GM21529 (cell line): ENCODE data around the gene L3MBTL1.

ENCODE experiments used
- ATAC-seq: cut with Tn5 transposase; IDR thresholded peaks from one replicate; pipeline ENCODE4 v1.9.1; 2021; ENCODE audit not compliant: unreplicated experiment

Gene L3MBTL1

GRCh38 chr20:43558412-43559146, 51.1 kb downstream of the L3MBTL1 start, which contains the start of gene SGK2:
SGK2 (plus strand) TSS chr20:43559027; CDS start chr20:43566496, 7,469 bp downstream.
- no peak for ATAC-seq

DNA sequence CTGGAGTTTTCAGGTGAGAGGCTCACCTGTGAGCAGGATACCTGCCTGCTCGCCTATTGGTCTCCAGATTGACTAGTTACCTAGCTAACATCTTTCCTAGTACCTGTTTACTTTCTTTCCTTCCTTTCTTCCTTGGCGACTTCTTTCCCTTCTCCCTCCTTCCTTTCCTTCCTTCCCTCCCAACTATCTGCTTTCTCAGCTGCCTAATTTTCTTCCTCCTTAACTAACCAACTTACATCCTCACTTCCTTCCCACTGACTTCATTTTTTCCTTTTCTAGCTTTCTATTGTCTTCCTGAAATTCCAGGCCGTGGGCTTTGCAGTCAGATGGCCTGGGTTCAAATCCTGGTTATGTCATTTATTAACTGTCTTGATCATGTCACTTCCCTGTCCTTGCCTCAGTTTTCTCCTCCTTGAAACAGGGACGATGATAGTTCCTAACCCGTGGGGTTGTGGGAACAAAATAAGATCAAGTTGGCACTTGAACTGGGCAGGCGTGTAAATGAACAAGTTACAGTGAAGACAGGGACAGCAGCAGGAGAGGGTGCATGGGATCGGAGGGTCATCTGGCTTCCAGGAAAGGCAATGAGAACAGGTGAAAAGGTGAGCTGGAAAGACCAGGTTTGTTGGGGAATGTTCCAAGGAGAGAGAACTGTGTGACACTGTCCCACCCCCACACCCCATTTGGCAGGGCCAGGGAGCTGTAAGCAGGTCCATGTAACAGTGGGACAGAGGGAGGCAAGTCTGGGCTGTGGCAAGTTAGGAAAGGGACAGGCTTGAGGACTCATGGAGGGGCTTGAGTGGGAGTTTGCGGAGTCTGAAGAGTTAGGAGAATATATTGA, 51.9 kb downstream of the L3MBTL1 start:
- ATAC-seq, result no peak

DNA sequence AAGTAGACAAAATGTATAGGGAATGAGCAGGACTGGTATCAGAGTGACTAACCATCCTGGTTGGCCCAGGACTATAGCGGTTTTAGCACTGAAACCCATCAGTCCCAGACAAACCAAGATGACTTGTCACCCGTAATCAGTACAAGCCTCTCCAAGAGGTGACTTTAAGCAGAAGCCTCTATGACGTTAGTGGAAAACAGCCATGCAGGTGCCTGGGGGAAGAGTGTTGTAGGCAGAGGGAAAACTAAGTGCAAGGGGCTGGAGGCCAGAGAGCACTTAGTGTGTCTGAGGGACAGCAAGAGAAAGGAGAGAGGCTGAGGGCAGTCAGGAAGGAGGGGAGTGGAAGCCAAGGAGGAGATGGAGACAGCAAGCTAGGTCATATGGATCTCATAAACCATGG, 53.5 kb downstream of the L3MBTL1 start:
- no peak for ATAC-seq

GRCh38 chr20:43563429-43563828, 55.9 kb downstream of the L3MBTL1 start:
- ATAC-seq, result no peak

DNA sequence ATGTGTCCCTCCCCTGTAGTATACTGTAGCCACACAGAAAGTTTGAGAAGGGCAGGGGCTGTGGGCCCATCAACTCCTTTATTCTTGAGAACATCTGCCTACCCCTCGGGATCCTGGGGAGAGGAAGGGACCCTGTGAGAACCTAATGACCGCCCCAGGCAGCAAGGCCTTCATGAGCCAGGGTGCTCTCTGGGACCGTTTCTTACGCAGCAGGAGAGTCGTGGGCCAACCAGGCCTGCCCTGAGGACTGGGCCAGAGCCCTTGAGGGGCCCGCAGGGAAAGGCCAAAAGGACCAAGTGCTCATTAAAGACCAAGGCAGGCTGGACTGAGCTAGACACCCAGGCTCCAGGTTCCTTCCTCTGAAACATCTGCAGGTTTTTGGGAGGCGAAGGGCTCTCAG, 56.5 kb downstream of the L3MBTL1 start:
- ATAC-seq, result no peak

GRCh38 chr20:43564455-43564854, 57.0 kb downstream of the L3MBTL1 start:
- no peak for ATAC-seq

DNA sequence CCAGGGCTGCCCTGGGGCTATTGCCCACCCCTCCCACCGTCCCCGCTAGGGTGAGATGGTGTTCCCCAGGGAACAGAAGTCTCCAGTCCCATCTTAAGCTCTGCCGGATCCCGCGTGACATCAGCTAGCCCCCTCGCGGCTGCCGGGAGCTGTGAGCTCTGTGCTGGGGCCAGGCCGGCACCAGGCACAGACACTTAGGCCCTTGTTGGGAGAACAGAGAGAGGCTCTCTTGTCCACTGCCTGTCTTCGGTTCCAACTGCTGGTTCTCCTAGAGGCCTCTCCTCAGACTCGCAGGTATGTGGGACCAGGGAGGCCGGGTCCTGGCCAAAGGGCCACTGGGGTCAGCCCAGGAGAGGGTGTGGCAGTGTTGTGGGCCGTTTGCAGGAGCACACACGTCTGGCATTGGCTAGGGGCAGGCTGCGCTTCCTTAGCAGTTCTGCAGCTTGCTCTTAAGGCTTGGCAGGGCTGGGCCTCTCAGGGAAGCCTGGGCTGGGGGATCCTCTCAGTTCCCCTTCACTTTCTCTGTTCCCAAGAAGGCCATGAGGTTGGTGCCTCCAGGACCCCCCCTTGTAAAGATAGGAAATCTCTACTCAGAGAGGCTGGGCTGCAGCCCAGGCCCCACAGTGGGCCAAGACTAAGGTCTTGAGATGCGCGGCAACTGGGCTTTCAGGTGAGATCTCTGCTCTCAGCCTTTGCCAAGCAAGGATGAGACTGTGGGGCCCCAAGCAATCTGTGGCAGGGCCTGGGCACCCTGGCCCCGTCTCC, 57.7 kb downstream of the L3MBTL1 start:
- no peak for ATAC-seq

- no peak for ATAC-seq
These were observed 58.2 kb downstream of the L3MBTL1 start for GRCh38 chr20:43565758-43566104.

DNA sequence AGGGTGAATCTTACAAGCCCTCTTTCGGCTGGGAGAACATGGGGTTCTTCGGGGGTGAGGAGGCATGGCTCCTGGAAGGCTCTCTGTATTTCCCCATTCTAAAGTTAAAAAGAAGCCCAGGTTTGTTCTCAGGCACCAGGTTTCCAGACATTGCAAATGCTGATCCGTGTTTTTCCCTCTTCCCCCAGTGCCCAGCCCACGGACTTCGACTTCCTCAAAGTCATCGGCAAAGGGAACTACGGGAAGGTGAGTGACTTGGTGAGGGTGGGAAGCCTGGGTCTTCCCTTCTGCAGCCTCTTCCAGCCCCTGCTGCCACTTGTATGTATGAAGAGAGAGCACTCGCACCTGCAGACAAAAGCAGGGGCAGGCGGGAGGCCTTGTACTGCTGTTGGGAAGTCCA, 60.0 kb downstream of the L3MBTL1 start:
- ATAC-seq, result no peak

DNA sequence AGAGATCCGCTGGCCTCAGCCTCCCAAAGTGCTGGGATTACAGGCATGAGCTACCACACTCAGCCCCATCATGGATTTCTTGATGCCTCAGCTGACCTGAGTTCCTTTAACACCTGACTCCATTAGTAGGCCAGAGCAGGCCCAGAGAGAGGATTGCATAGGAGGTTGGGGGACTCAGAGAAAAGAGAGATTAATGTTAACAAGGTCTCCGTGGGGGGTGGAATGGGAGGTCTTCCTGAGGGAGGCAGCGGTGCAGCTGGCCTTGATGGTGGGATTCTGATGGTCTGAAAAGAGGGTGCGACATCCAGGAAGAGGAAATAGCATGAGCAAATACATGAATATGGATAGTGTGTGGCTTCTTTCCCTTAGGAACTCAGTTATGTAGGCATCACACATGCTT, 61.2 kb downstream of the L3MBTL1 start:
- no peak for ATAC-seq

DNA sequence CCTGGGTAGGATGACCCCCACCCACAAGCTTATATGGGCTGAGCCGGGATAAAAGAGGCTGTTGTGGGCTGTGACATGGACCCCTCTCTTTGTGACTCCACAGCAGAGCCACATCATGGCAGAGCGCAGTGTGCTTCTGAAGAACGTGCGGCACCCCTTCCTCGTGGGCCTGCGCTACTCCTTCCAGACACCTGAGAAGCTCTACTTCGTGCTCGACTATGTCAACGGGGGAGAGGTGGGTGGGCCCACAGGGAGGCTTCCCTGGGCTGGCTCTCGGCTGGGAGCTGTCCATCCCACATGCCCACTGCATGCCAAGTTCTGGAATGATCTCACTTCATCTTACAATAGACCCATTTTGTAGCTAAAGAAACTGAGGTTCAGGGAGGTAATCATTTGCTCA, 61.8 kb downstream of the L3MBTL1 start:
- no peak for ATAC-seq

GRCh38 chr20:43570496-43570895, 63.0 kb downstream of the L3MBTL1 start:
- ATAC-seq, result no peak

GRCh38 chr20:43571310-43571709, 63.8 kb downstream of the L3MBTL1 start:
- ATAC-seq, result no peak

- ATAC-seq, result no peak
These were observed 64.3 kb downstream of the L3MBTL1 start for GRCh38 chr20:43571771-43572170.

DNA sequence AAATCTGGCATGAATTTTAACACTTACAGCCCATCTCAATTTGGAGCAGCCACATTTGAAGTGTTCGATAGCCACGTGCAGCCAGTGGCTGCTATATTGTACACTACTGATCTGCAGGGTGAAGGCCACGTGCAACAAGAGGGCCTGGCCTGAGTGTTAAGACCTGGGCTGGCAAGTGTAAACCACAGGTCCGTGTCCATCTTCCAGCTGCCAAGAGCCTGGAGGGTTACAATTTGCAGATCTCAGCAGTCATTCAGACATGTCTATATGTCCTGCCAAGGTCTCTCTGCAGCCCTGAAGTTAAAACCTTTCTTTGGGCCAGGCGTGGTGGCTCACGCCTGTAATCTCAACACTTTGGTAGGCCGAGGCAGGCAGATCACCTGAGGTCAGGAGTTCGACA, 65.4 kb downstream of the L3MBTL1 start:
- ATAC-seq, result no peak

GRCh38 chr20:43576108-43576507, 68.6 kb downstream of the L3MBTL1 start:
- ATAC-seq, result no peak

DNA sequence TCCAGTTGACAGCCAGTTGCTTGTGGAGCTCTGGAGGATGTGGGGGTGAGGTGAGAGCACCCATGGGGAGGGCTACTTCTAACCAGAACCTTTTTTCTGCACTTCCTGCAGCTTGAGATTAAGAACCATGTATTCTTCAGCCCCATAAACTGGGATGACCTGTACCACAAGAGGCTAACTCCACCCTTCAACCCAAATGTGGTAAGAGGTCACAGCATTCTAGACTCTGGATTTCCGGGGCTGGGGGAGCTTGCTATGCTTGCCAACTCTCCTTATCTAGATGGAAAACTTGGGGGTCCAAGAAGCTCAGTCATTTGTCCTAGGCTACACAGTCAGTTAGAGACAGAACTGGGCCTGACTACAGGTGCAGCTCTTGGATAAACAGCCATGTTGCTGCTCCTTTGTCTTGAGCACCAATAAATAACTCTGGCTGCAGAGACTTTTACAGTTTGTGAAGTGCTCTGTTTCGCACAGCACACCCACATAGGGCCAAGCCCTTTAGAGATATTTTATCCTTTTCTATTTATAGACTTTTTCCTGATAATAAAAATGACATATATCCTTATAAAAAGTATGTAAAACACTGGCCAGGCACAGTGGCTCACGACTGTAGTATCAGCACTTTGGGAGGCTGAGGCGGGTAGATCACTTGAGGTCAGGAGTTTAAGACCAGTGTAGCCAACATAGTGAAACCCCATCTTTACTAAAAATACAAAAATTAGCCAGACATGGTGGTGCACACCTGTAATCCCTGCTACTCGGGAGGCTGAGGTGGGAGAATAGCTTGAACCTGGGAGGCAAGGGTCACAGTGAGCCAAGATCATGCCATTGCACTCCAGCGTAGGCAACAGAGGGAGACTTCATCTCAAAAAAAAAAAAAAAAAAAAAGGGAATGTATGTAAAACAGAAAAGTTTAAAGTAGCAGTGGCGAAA, 72.6 kb downstream of the L3MBTL1 start:
- no peak for ATAC-seq

DNA sequence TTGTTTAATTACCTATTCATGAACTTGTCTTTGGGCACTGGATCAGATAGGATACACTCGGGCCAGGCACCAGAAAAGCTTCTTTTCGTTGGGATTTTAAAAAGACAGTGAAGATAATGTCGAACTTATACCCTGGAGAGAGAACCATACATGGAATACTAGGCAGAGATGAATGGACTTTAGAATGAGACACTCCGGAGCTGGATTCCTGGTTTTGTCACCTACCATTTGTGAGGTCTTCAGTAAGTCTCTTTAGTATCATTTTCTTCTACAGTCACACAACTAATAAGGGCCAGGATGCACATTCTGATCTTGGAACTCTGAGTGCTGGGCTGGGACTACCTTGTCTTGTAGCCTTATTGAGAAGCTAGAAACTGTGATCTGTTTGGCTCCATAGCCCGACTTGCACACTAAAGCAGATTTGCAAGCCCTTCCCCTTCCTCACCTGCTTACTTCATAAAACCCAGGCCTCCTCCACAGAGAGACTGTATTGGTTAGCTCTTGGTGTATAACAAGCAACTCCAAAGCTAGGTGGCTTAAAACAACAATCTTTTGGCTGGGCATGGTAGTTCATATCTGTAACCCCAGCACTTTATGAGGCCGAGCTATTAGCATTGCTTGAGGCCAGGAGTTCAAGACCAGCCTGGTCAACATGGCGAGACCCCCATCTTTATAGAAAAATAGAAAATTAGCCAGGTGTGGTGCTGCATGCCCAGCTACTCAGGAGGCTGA, 75.8 kb downstream of the L3MBTL1 start:
- ATAC-seq, result no peak

DNA sequence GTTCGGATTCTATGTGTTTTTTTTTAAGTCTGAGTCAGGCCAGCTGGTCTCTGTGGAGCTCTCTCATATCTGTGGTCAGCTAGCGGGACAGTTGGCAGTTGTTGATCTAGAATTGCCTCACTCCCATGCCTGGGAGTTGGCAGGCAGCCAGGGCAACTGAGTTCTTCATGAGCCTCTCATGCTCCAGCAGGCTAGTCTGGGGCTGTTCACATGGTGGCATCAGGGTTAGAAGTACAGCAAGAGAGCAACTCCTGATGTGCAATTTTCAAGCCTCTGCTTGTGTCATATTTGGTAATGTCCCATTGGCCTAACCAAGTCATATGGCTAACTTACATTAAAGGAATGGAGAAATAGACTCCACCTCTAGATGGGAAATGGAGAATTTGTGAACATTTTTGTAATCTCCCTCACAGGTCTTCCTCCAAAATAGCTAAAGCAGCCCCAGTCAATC, 76.5 kb downstream of the L3MBTL1 start:
- ATAC-seq, result no peak
